ENCODE measurements around the gene SPEF1.

SPEF1 gene

GRCh38 chr20:3808544-3808943, 27.3 kb upstream of the SPEF1 start:
- no peaks in the 10 kb centered on the region for H4K20me1 ChIP-seq (ENCODE audit: insufficient read depth)
- H3K4me3 ChIP-seq (IDR thresholded peaks at IDR 0.05; ENCODE audit: insufficient read depth, low read depth, low read length): no peak overlapping the region
- H3K79me2 ChIP-seq (ENCODE audit: insufficient read depth, low read depth): no peaks in the 10 kb centered on the region
- H3K9ac ChIP-seq: no peak overlapping the region
- no peak overlapping the region for H3K27ac ChIP-seq
- no peak overlapping the region for H2AFZ ChIP-seq (ENCODE audit: low read depth)
- no peak for TF ChIP-seq CTCF (conservative IDR thresholded peaks at IDR 0.05; ENCODE audit: low read depth, low read length)
- H3K27me3 ChIP-seq (ENCODE audit: insufficient read depth, low read depth): no peaks in the 10 kb centered on the region
- H3K4me2 ChIP-seq: no peak overlapping the region
- no peaks in the 10 kb centered on the region for H3K36me3 ChIP-seq (ENCODE audit: insufficient read depth)
- H3K4me1 ChIP-seq (ENCODE audit: low read depth, poor library complexity, severe bottlenecking): peaks cover 6% of the 10 kb centered on the region

GRCh38 chr20:3804781-3805180, 23.5 kb upstream of the SPEF1 start:
- Histone ChIP-seq H3K27ac (no peak overlapping the region), H2AFZ (ENCODE audit: low read depth) (no peak overlapping the region), H3K4me1 (ENCODE audit: low read depth, poor library complexity, severe bottlenecking) (peaks cover 2% of the 10 kb centered on the region), H3K4me3 (IDR thresholded peaks at IDR 0.05; ENCODE audit: insufficient read depth, low read depth, low read length) (no peak overlapping the region), H3K27me3 (ENCODE audit: insufficient read depth, low read depth) (no peaks in the 10 kb centered on the region), H3K9ac (no peak overlapping the region), H3K79me2 (ENCODE audit: insufficient read depth, low read depth) (no peaks in the 10 kb centered on the region), H3K36me3 (ENCODE audit: insufficient read depth) (no peaks in the 10 kb centered on the region), H3K4me2 (no peak overlapping the region), H4K20me1 (ENCODE audit: insufficient read depth) (no peaks in the 10 kb centered on the region)
- TF ChIP-seq CTCF (conservative IDR thresholded peaks at IDR 0.05; ENCODE audit: low read depth, low read length): no peak

GRCh38 chr20:3804254-3804751, 23.1 kb upstream of the SPEF1 start:
- no peak overlapping the region for H3K27ac ChIP-seq
- H3K4me2 ChIP-seq: no peak overlapping the region
- H3K27me3 ChIP-seq (ENCODE audit: insufficient read depth, low read depth): no peaks in the 10 kb centered on the region
- no peaks in the 10 kb centered on the region for H3K79me2 ChIP-seq (ENCODE audit: insufficient read depth, low read depth)
- TF ChIP-seq CTCF (conservative IDR thresholded peaks at IDR 0.05; ENCODE audit: low read depth, low read length): no peak
- no peaks in the 10 kb centered on the region for H3K36me3 ChIP-seq (ENCODE audit: insufficient read depth)
- H3K4me1 ChIP-seq (ENCODE audit: low read depth, poor library complexity, severe bottlenecking): peaks cover 7% of the 10 kb centered on the region
- H3K9ac ChIP-seq: no peak overlapping the region
- H4K20me1 ChIP-seq (ENCODE audit: insufficient read depth): no peaks in the 10 kb centered on the region
- H2AFZ ChIP-seq (ENCODE audit: low read depth): no peak overlapping the region
- no peak overlapping the region for H3K4me3 ChIP-seq (IDR thresholded peaks at IDR 0.05; ENCODE audit: insufficient read depth, low read depth, low read length)

- Histone ChIP-seq H4K20me1 (ENCODE audit: insufficient read depth) (no peaks in the 10 kb centered on the region), H3K9ac (no peak overlapping the region), H3K27ac (no peak overlapping the region), H3K36me3 (ENCODE audit: insufficient read depth) (no peaks in the 10 kb centered on the region), H3K4me1 (ENCODE audit: low read depth, poor library complexity, severe bottlenecking) (peaks cover 11% of the 10 kb centered on the region), H3K79me2 (ENCODE audit: insufficient read depth, low read depth) (no peaks in the 10 kb centered on the region), H3K27me3 (ENCODE audit: insufficient read depth, low read depth) (no peaks in the 10 kb centered on the region), H2AFZ (ENCODE audit: low read depth) (no peak overlapping the region), H3K4me2 (no peak overlapping the region), H3K4me3 (IDR thresholded peaks at IDR 0.05; ENCODE audit: insufficient read depth, low read depth, low read length) (no peak overlapping the region)
- TF ChIP-seq CTCF (conservative IDR thresholded peaks at IDR 0.05; ENCODE audit: low read depth, low read length): no peak
Observed at GRCh38 chr20:3803854-3804253, 22.6 kb upstream of the SPEF1 start.
